HL-60 (cell line): ENCODE measurements around the gene THPO.

Experiments used
- REST ChIP-seq: IDR thresholded peaks from 2 replicates; pipeline ENCODE4 v1.6.1; 2012; ENCODE audit warnings: low read depth; ENCODE audit not compliant: insufficient replicate concordance
- TF ChIP-seq, protein P1 (sequence below): IDR thresholded peaks from one replicate; pipeline ENCODE4 v1.5.1; 2011; ENCODE audit warnings: low read length, control low read depth, inconsistent platforms; ENCODE audit not compliant: insufficient read depth

DNA sequence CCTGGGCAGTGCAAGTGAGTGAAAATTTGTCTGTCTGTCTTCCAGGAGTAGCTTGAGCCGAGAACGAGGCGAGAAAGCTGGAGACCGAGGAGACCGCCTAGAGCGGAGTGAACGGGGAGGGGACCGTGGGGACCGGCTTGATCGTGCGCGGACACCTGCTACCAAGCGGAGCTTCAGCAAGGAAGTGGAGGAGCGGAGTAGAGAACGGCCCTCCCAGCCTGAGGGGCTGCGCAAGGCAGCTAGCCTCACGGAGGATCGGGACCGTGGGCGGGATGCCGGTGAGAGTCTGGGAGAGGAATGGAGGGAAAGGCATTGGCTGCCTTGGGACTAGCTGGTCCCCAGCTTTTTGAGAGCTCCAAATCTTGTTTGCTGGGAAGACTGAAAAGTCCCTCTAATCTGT is 50.8 kb downstream of the THPO start:
- TF ChIP-seq, protein P1, sequence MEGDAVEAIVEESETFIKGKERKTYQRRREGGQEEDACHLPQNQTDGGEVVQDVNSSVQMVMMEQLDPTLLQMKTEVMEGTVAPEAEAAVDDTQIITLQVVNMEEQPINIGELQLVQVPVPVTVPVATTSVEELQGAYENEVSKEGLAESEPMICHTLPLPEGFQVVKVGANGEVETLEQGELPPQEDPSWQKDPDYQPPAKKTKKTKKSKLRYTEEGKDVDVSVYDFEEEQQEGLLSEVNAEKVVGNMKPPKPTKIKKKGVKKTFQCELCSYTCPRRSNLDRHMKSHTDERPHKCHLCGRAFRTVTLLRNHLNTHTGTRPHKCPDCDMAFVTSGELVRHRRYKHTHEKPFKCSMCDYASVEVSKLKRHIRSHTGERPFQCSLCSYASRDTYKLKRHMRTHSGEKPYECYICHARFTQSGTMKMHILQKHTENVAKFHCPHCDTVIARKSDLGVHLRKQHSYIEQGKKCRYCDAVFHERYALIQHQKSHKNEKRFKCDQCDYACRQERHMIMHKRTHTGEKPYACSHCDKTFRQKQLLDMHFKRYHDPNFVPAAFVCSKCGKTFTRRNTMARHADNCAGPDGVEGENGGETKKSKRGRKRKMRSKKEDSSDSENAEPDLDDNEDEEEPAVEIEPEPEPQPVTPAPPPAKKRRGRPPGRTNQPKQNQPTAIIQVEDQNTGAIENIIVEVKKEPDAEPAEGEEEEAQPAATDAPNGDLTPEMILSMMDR = no peak
- no peak for TF ChIP-seq REST
